SK-N-SH (cell line): ENCODE measurements around the gene BRAF. TPM values are rescaled to one million over a fixed set of nuclear protein-coding genes. Genes with fewer than 3 reads are reported as not detected.

ENCODE experiments used
- CTCF ChIA-PET: fragments of 300-600, 350-600 bp; formaldehyde crosslinking; extraction: SDS; loops from one replicate; lab custom pipeline; 2021; lab: Yijun Ruan, JAX
- POLR2A ChIA-PET: fragments of 350-600 bp; sonication (Branson Sonifier 250); formaldehyde crosslinking; extraction: SDS; loops from one replicate; lab custom pipeline; 2020; ENCODE audit warnings: antibody characterized with exemption, inconsistent platforms; lab: Yijun Ruan, JAX
- DNase-seq: peaks from one replicate; pipeline ENCODE4 v3.0.0; 2012
- H2AFZ ChIP-seq: fragments of 200-600 bp; sonication (generic); 2 replicates; pipeline ENCODE4 v1.8.1; 2016; ENCODE audit warnings: antibody characterized with exemption, mild to moderate bottlenecking, low read depth
- H3F3A ChIP-seq: fragments of 200-600 bp; sonication (generic); replicated peaks from 2 replicates; pipeline ENCODE3; 2016; ENCODE audit warnings: antibody characterized with exemption, mild to moderate bottlenecking; ENCODE audit not compliant: insufficient read depth
- H3K27ac ChIP-seq, 2 experiments: fragments of 200-500 bp in 1 of 2; fragments of 200-600 bp in 1 of 2; sonication (Bioruptor generic) in 1 of 2; sonication (generic), shearing (Covaris generic) in 1 of 2; 2 replicates each; pipeline versions ENCODE4 v1.5.1 to v1.6.1; 2014 to 2016; ENCODE audit warnings: low read depth in 2 of 2, inconsistent platforms in 1 of 2, low read length in 1 of 2, mild to moderate bottlenecking in 1 of 2, mixed read lengths in 1 of 2
- H3K27me3 ChIP-seq: fragments of 200-600 bp; sonication (generic), shearing (Covaris generic); 2 replicates; pipeline ENCODE4 v1.6.1; 2016; ENCODE audit warnings: mixed run types; ENCODE audit not compliant: insufficient read depth
- H3K36me3 ChIP-seq, 2 experiments: fragments of 200-500 bp in 1 of 2; fragments of 200-600 bp in 1 of 2; sonication (Bioruptor generic) in 1 of 2; sonication (generic) in 1 of 2; replicated peaks in 1 of 2; 2 replicates each; pipeline versions ENCODE3 to v1.5.1; 2014 to 2016; ENCODE audit warnings: low read length in 1 of 2, mild to moderate bottlenecking in 1 of 2; ENCODE audit not compliant: insufficient read depth in 2 of 2, control insufficient read depth in 1 of 2
- H3K4me1 ChIP-seq, 2 experiments: fragments of 200-500 bp in 1 of 2; fragments of 200-600 bp in 1 of 2; sonication (Bioruptor generic) in 1 of 2; sonication (generic), shearing (Covaris generic) in 1 of 2; 2 replicates each; pipeline versions ENCODE4 v1.5.1 to v1.6.1; 2014 to 2016; ENCODE audit warnings: low read depth in 1 of 2, low read length in 1 of 2, mixed run types in 1 of 2; ENCODE audit not compliant: insufficient read depth in 2 of 2, control insufficient read depth in 1 of 2
- H3K4me2 ChIP-seq: fragments of 200-600 bp; sonication (generic), shearing (Covaris generic); 2 replicates; pipeline ENCODE4 v1.6.1; 2017; ENCODE audit warnings: mixed run types
- H3K4me3 ChIP-seq, 2 experiments: fragments of 200-500 bp in 1 of 2; fragments of 200-600 bp in 1 of 2; sonication (Bioruptor generic) in 1 of 2; sonication (generic), shearing (Covaris generic) in 1 of 2; 2 replicates each; pipeline versions ENCODE4 v1.5.1 to v1.8.1; 2014 to 2016; ENCODE audit warnings: low read depth in 2 of 2, inconsistent platforms in 1 of 2, low read length in 1 of 2, mild to moderate bottlenecking in 1 of 2, mixed read lengths in 1 of 2, moderate library complexity in 1 of 2
- H3K79me2 ChIP-seq: fragments of 200-600 bp; sonication (generic); 2 replicates; pipeline ENCODE4 v1.8.1; 2017; ENCODE audit warnings: mild to moderate bottlenecking; ENCODE audit not compliant: insufficient read depth
- H3K9ac ChIP-seq: fragments of 200-600 bp; sonication (generic); 2 replicates; pipeline ENCODE4 v1.6.1; 2017; ENCODE audit warnings: mixed run types
- H3K9me2 ChIP-seq: fragments of 200-600 bp; sonication (generic); 2 replicates; pipeline ENCODE4 v1.6.1; 2017; ENCODE audit warnings: mixed run types
- H3K9me3 ChIP-seq: fragments of 200-600 bp; sonication (generic); 2 replicates; pipeline ENCODE4 v1.6.1; 2017; ENCODE audit warnings: mixed run types, mild to moderate bottlenecking, moderate library complexity
- H4K20me1 ChIP-seq: fragments of 200-600 bp; sonication (generic); 2 replicates; pipeline ENCODE4 v1.6.1; 2017; ENCODE audit warnings: mild to moderate bottlenecking, mixed run types; ENCODE audit not compliant: insufficient read depth
- CHD2 ChIP-seq: fragments of 150-350 bp; IDR thresholded peaks from 2 replicates; pipeline ENCODE4 v1.6.1; 2018; ENCODE audit warnings: low read length; ENCODE audit not compliant: partially characterized antibody
- FOSL2 ChIP-seq: IDR thresholded peaks from 2 replicates; pipeline ENCODE4 v1.4.0; 2012; ENCODE audit warnings: low read depth, mild to moderate bottlenecking, moderate library complexity, borderline replicate concordance
- FOXJ3 ChIP-seq: sonication (generic); formaldehyde crosslinking; IDR thresholded peaks from 2 replicates; pipeline ENCODE4 v1.5.1; 2020; ENCODE audit warnings: mild to moderate bottlenecking, missing genetic modification reagents
- FOXM1 ChIP-seq: IDR thresholded peaks from 2 replicates; pipeline ENCODE4 v1.4.0; 2012; ENCODE audit warnings: low read depth, mild to moderate bottlenecking
- GATA2 ChIP-seq: sonication (generic); formaldehyde crosslinking; IDR thresholded peaks from 2 replicates; pipeline ENCODE4 v1.5.0; 2020; ENCODE audit warnings: mild to moderate bottlenecking, missing genetic modification reagents
- MXI1 ChIP-seq: IDR thresholded peaks from 2 replicates; pipeline ENCODE4 v1.6.1; 2012; ENCODE audit warnings: mild to moderate bottlenecking, low read depth, low read length, improper control_type of control experiment
- POLR2AphosphoS5 ChIP-seq: IDR thresholded peaks from 2 replicates; pipeline ENCODE4 v1.6.1; 2012; ENCODE audit warnings: low read depth, low read length
- RAD21 ChIP-seq: IDR thresholded peaks from 2 replicates; pipeline ENCODE4 v1.6.1; 2012; ENCODE audit warnings: mild to moderate bottlenecking, low read length
- RCOR1 ChIP-seq: fragments of 150-350 bp; IDR thresholded peaks from 2 replicates; pipeline ENCODE4 v1.6.1; 2017; ENCODE audit warnings: antibody characterized with exemption, low read length
- RFX5 ChIP-seq: IDR thresholded peaks from 2 replicates; pipeline ENCODE4 v1.6.1; 2012; ENCODE audit warnings: mild to moderate bottlenecking, improper control_type of control experiment, low read length
- YY1 ChIP-seq: IDR thresholded peaks from 2 replicates; pipeline ENCODE4 v1.4.0; 2012; ENCODE audit warnings: low read depth, mild to moderate bottlenecking
- WGBS: methylation state at CpG from one replicate; pipeline ENCODE4 v1.1.6; 2017; ENCODE audit warnings: low lambda C conversion rate; 5-methylcytosine and 5-hydroxymethylcytosine counted together
- polyA plus RNA-seq, 3 experiments: library from polyadenylated mRNA; depleted of rRNA; stranded (reverse); fragments of >200 nt; gene quantifications; 2 replicates each; pipeline ENCODE4 v1.2.3, GENCODE V29; 2012
- TF ChIP-seq, protein P1 (sequence below): IDR thresholded peaks from 2 replicates; pipeline ENCODE4 v1.4.0; 2012; ENCODE audit warnings: low read depth, borderline replicate concordance
- TF ChIP-seq, protein P2 (sequence below): IDR thresholded peaks from 2 replicates; pipeline ENCODE4; 2012
- TF ChIP-seq, protein P3 (sequence below): IDR thresholded peaks from 2 replicates; pipeline ENCODE4 v1.4.0; 2012; ENCODE audit warnings: low read depth, borderline replicate concordance

Gene BRAF
- polyA plus RNA-seq, 1 of the 3 experiments (the other 2 are of a cell fraction) = 5.2 TPM

DNA sequence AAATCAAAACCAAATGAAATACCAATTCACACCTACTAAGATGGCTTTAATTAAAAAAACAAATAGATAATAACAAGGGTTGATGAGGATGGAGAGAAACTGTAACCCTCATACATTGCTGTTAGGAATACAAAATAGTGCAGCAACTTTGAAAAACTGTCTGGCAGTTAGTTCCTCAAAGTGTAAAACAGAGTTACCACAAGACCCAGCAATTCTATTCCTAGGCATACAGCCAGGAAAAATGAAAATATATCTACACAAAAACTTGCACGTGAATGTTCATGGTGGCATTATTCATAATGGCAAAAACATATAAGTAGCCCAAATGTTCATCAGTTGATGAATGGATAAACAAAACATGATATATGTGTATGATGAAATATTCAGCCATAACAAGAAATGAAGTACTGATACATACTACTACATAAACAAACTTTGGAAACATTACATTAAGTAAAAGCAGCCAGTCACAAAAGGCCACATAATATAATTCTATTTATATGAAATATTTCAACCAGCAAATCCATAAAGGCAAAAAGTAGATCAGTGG, 83.5 kb downstream of the BRAF start:
- ChIA-PET CTCF (no interaction called here), POLR2A (no interaction called here)
- H3K79me2 ChIP-seq = peaks cover 13% of the 10 kb centered on the region; the same call in 1 of the 2 replicates
- no peaks in the 10 kb centered on the region for H3K9me3 ChIP-seq
- H3K4me1 ChIP-seq = peaks cover 0 to 2% of the 10 kb centered on the region in 2 experiments; a peak in 1 of 4 replicates
- no peaks in the 10 kb centered on the region for H3K27me3 ChIP-seq
- no peaks in the 10 kb centered on the region for H3F3A ChIP-seq
- H3K9ac ChIP-seq = no peak overlapping the region
- DNase-seq = no peak
- H3K4me3 ChIP-seq = no peak overlapping the region
- H3K9me2 ChIP-seq = no peaks in the 10 kb centered on the region
- no peak overlapping the region for H3K4me2 ChIP-seq
- no peak for TF ChIP-seq CHD2
- TF ChIP-seq RFX5 = no peak
- TF ChIP-seq RCOR1 = no peak
- no peak for TF ChIP-seq YY1
- TF ChIP-seq FOSL2 = no peak
- TF ChIP-seq RAD21 = no peak
- no peak for TF ChIP-seq GATA2 (CRISPR knock-in tag)
- TF ChIP-seq, protein P1, sequence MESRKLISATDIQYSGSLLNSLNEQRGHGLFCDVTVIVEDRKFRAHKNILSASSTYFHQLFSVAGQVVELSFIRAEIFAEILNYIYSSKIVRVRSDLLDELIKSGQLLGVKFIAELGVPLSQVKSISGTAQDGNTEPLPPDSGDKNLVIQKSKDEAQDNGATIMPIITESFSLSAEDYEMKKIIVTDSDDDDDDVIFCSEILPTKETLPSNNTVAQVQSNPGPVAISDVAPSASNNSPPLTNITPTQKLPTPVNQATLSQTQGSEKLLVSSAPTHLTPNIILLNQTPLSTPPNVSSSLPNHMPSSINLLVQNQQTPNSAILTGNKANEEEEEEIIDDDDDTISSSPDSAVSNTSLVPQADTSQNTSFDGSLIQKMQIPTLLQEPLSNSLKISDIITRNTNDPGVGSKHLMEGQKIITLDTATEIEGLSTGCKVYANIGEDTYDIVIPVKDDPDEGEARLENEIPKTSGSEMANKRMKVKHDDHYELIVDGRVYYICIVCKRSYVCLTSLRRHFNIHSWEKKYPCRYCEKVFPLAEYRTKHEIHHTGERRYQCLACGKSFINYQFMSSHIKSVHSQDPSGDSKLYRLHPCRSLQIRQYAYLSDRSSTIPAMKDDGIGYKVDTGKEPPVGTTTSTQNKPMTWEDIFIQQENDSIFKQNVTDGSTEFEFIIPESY = no peak
- TF ChIP-seq MXI1 = no peak
- TF ChIP-seq POLR2AphosphoS5 = no peak
- no peak for TF ChIP-seq FOXM1
- TF ChIP-seq, protein P2, sequence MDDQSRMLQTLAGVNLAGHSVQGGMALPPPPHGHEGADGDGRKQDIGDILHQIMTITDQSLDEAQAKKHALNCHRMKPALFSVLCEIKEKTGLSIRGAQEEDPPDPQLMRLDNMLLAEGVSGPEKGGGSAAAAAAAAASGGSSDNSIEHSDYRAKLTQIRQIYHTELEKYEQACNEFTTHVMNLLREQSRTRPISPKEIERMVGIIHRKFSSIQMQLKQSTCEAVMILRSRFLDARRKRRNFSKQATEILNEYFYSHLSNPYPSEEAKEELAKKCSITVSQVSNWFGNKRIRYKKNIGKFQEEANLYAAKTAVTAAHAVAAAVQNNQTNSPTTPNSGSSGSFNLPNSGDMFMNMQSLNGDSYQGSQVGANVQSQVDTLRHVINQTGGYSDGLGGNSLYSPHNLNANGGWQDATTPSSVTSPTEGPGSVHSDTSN = no peak
- WGBS = 77% methylated on average over 1 of the region's 1 CpG
- H3K36me3 ChIP-seq = peaks cover under 1 to 29% of the 10 kb centered on the region in 2 experiments
- no peaks in the 10 kb centered on the region for H4K20me1 ChIP-seq
- no peak overlapping the region for H2AFZ ChIP-seq
- H3K27ac ChIP-seq = no peak overlapping the region

DNA sequence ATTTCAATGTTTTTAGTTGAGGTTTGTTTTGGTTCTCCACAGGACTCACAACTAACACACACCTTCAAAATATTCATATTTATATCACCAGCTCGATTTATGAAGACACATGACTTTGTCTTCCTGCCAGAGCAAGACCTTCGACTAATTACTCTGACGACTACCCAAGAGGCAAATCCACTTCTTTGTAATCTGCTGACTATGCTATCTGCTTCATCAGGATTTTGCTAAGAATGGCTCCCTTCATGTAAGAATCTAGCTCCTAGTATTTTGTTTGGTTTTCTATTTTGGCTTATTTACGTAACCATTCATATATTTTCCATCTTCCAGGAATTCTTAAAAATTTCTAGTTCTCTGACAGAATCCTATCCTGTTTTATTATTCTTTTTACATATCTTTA, 93.0 kb downstream of the BRAF start:
- WGBS = 96% methylated on average over 4 of the region's 4 CpGs
- H3K4me1 ChIP-seq = no peaks in the 10 kb centered on the region; a peak in 1 of 4 replicates
- CTCF ChIA-PET = interaction anchor here (5.2 kb wide), 1 partner anchor 20 kb away, joined by 47 read pairs; no protein-coding TSS in a partner anchor
- no peaks in the 10 kb centered on the region for H3K27me3 ChIP-seq
- H3K9me3 ChIP-seq = no peaks in the 10 kb centered on the region
- no peak overlapping the region for H3K4me3 ChIP-seq
- no peak overlapping the region for H3K4me2 ChIP-seq
- H2AFZ ChIP-seq = no peak overlapping the region
- no peak overlapping the region for H3K9ac ChIP-seq
- no peaks in the 10 kb centered on the region for H3F3A ChIP-seq
- POLR2A ChIA-PET = no interaction called here
- H4K20me1 ChIP-seq = no peaks in the 10 kb centered on the region
- H3K79me2 ChIP-seq = peaks cover under 1% of the 10 kb centered on the region; the same call in 1 of the 2 replicates
- H3K36me3 ChIP-seq = peaks cover 31 to 48% of the 10 kb centered on the region in 2 experiments
- no peak for DNase-seq
- H3K9me2 ChIP-seq = no peaks in the 10 kb centered on the region
- no peak overlapping the region for H3K27ac ChIP-seq
- TF ChIP-seq, protein P3, sequence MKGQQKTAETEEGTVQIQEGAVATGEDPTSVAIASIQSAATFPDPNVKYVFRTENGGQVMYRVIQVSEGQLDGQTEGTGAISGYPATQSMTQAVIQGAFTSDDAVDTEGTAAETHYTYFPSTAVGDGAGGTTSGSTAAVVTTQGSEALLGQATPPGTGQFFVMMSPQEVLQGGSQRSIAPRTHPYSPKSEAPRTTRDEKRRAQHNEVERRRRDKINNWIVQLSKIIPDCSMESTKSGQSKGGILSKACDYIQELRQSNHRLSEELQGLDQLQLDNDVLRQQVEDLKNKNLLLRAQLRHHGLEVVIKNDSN = no peak
- TF ChIP-seq FOXJ3 (CRISPR knock-in tag) (no peak), RAD21 (no peak), MXI1 (no peak)
- TF ChIP-seq, protein P1 = no peak
- TF ChIP-seq, protein P2 = no peak
